Smooth muscle cell (in vitro differentiated cells): Measurements from ENCODE around the gene MYO1B. TPM values are rescaled to one million over a fixed set of nuclear protein-coding genes. Genes with fewer than 3 reads are reported as not detected.

Experiments used
- DNase-seq: peaks from one replicate; lab custom pipeline; 2025; ENCODE audit not compliant: unreplicated experiment; lab: John Stamatoyannopoulos, UW
- H2AFZ ChIP-seq: fragments of 200-600 bp; sonication (generic); 2 replicates; pipeline ENCODE4 v1.6.0; 2016; ENCODE audit warnings: antibody characterized with exemption, low read depth, mild to moderate bottlenecking
- H3F3A ChIP-seq: fragments of 200-600 bp; sonication (generic); 2 replicates; pipeline ENCODE4 v1.6.0; 2017; ENCODE audit warnings: antibody characterized with exemption, low read depth
- H3K27ac ChIP-seq: fragments of 200-600 bp; sonication (generic); 2 replicates; pipeline ENCODE4 v1.5.1; 2016; ENCODE audit warnings: low read depth, mild to moderate bottlenecking
- H3K27me3 ChIP-seq: fragments of 200-600 bp; sonication (generic); 2 replicates; pipeline ENCODE4 v1.6.1; 2016; ENCODE audit warnings: low read depth, mild to moderate bottlenecking
- H3K36me3 ChIP-seq: fragments of 200-600 bp; sonication (generic); 2 replicates; pipeline ENCODE4 v1.5.1; 2016; ENCODE audit warnings: low read depth
- H3K4me1 ChIP-seq: fragments of 200-600 bp; sonication (generic); 2 replicates; pipeline ENCODE4 v1.5.1; 2016; ENCODE audit warnings: low read depth
- H3K4me2 ChIP-seq: fragments of 200-600 bp; sonication (generic); 2 replicates; pipeline ENCODE4 v1.6.0; 2016; ENCODE audit warnings: mild to moderate bottlenecking
- H3K4me3 ChIP-seq: fragments of 200-600 bp; sonication (generic); 2 replicates; pipeline ENCODE4 v1.5.1; 2016; ENCODE audit warnings: mild to moderate bottlenecking
- H3K79me2 ChIP-seq: fragments of 200-600 bp; sonication (generic); 2 replicates; pipeline ENCODE4 v1.6.0; 2016; ENCODE audit warnings: low read depth, mild to moderate bottlenecking
- H3K9ac ChIP-seq: fragments of 200-600 bp; sonication (generic); 2 replicates; pipeline ENCODE4 v1.6.0; 2016; ENCODE audit warnings: low read depth
- H3K9me3 ChIP-seq: fragments of 200-600 bp; sonication (generic); replicated peaks from 2 replicates; pipeline ENCODE4 v1.5.1; 2016; ENCODE audit warnings: low read depth
- H4K20me1 ChIP-seq: fragments of 200-600 bp; sonication (generic); 2 replicates; pipeline ENCODE4 v1.6.0; 2016; ENCODE audit warnings: low read depth
- CTCF ChIP-seq: fragments of 200-600 bp; sonication (generic); IDR thresholded peaks from 2 replicates; pipeline ENCODE4 v1.5.1; 2017; ENCODE audit warnings: borderline replicate concordance, mild to moderate bottlenecking, antibody characterized with exemption; ENCODE audit not compliant: insufficient read depth, poor library complexity, severe bottlenecking
- WGBS: methylation state at CpG from one replicate; pipeline ENCODE4 v1.1.7; 2016; ENCODE audit warnings: low lambda C conversion rate; 5-methylcytosine and 5-hydroxymethylcytosine counted together
- polyA plus RNA-seq: library from polyadenylated mRNA; unstranded; fragments of >200 nt; fragmentation: Nextera tagmentation; extraction: Ambion mirVana; gene quantifications from 2 replicates; pipeline ENCODE4 v1.2.1, GENCODE V29; 2016
- total RNA-seq: library from RNA; depleted of rRNA; stranded (reverse); fragments of >200 nt; gene quantifications from 2 replicates; pipeline ENCODE4 v1.2.3, GENCODE V29; 2014

The MYO1B gene
- total and polyA plus RNA-seq, 2 experiments from 2014 or later, result 58.8 to 133 TPM

GRCh38 chr2:191347154-191347553, 102.0 kb downstream of the MYO1B start:
- Histone ChIP-seq H3K4me3 (no peak overlapping the region), H3K27me3 (no peaks in the 10 kb centered on the region), H3K79me2 (no peaks in the 10 kb centered on the region), H3K9me3 (no peaks in the 10 kb centered on the region), H2AFZ (no peak overlapping the region), H3K4me2 (no peak overlapping the region), H3K9ac (no peak overlapping the region), H3F3A (no peaks in the 10 kb centered on the region), H3K36me3 (no peaks in the 10 kb centered on the region), H3K27ac (no peak overlapping the region), H4K20me1 (no peaks in the 10 kb centered on the region), H3K4me1 (no peaks in the 10 kb centered on the region)
- DNase-seq, result no peak
- TF ChIP-seq CTCF, result no peak
- WGBS, result 76% methylated on average over 2 of the region's 2 CpGs

- Histone ChIP-seq H3K4me1 (no peaks in the 10 kb centered on the region), H4K20me1 (no peaks in the 10 kb centered on the region), H3K27me3 (no peaks in the 10 kb centered on the region), H3K27ac (peak overlapping the region; percentile 27), H3F3A (no peaks in the 10 kb centered on the region), H3K79me2 (no peaks in the 10 kb centered on the region), H3K4me3 (no peak overlapping the region), H3K9me3 (no peaks in the 10 kb centered on the region), H3K9ac (no peak overlapping the region), H3K36me3 (no peaks in the 10 kb centered on the region), H3K4me2 (no peak overlapping the region), H2AFZ (no peak overlapping the region)
- 64% methylated on average over 4 of the region's 4 CpGs for WGBS
- no peak for DNase-seq
- TF ChIP-seq CTCF, result no peak
Measured at GRCh38 chr2:191347881-191348280, 102.7 kb downstream of the MYO1B start.

GRCh38 chr2:191349990-191350389, 104.8 kb downstream of the MYO1B start:
- Histone ChIP-seq H3K9me3 (no peaks in the 10 kb centered on the region), H3K9ac (no peak overlapping the region), H2AFZ (no peak overlapping the region), H3K4me2 (no peak overlapping the region), H3F3A (no peaks in the 10 kb centered on the region), H4K20me1 (no peaks in the 10 kb centered on the region), H3K4me3 (no peak overlapping the region), H3K27me3 (no peaks in the 10 kb centered on the region), H3K79me2 (peaks cover 4% of the 10 kb centered on the region), H3K4me1 (no peaks in the 10 kb centered on the region), H3K36me3 (no peaks in the 10 kb centered on the region), H3K27ac (peak overlapping the region; percentile 25)
- no peak for DNase-seq
- WGBS, result 95% methylated on average over 2 of the region's 2 CpGs
- no peak for TF ChIP-seq CTCF

- 48% methylated on average over 2 of the region's 2 CpGs for WGBS
Measured at GRCh38 chr2:191350826-191351225, 105.6 kb downstream of the MYO1B start.

More at GRCh38 chr2:191350826-191351225, 105.6 kb downstream of the MYO1B start:
- Histone ChIP-seq H3K4me2 (no peak overlapping the region), H3K27me3 (no peaks in the 10 kb centered on the region), H3K4me1 (no peaks in the 10 kb centered on the region), H3K79me2 (peaks cover 9% of the 10 kb centered on the region), H3K27ac (peak overlapping the region; percentile 73), H2AFZ (no peak overlapping the region), H4K20me1 (no peaks in the 10 kb centered on the region), H3K4me3 (no peak overlapping the region), H3K36me3 (no peaks in the 10 kb centered on the region), H3K9ac (no peak overlapping the region), H3F3A (no peaks in the 10 kb centered on the region), H3K9me3 (no peaks in the 10 kb centered on the region)
- TF ChIP-seq CTCF, result no peak
- no peak for DNase-seq
